GM19468 (cell line): ENCODE results near the gene SPI1.
"Not testable (repeated sequence)": the region's sequence is repeated elsewhere in the genome, so short reads cannot be mapped to it uniquely, and the experiment has no call there.

Experiments
- ATAC-seq: cut with Tn5 transposase; IDR thresholded peaks from one replicate; pipeline ENCODE4 v1.9.1; 2021; ENCODE audit warnings: mild to moderate bottlenecking, moderate library complexity, moderate number of reproducible peaks; ENCODE audit not compliant: unreplicated experiment; ENCODE audit errors: extremely low read depth

Gene SPI1

DNA sequence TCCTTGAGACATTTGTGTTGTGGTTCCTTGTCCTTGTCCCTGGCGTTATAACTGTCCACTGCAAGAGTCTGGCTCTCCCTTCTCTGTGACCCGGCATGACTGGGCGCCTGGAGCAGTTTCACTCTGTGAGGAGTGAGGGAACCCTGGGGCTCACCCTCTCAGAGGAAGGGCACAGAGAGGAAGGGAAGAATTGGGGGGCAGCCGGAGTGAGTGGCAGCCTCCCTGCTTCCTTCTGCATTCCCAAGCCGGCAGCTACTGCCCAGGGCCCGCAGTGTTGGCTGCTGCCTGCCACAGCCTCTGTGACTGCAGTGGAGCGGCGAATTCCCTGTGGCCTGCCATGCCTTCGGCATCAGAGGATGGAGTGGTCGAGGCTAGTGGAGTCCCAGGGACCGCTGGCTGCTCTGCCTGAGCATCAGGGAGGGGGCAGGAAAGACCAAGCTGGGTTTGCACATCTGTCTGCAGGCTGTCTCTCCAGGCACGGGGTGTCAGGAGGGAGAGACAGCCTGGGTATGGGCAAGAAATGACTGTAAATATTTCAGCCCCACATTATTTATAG lies 48.8 kb downstream of the SPI1 start:
- no peak for ATAC-seq

DNA sequence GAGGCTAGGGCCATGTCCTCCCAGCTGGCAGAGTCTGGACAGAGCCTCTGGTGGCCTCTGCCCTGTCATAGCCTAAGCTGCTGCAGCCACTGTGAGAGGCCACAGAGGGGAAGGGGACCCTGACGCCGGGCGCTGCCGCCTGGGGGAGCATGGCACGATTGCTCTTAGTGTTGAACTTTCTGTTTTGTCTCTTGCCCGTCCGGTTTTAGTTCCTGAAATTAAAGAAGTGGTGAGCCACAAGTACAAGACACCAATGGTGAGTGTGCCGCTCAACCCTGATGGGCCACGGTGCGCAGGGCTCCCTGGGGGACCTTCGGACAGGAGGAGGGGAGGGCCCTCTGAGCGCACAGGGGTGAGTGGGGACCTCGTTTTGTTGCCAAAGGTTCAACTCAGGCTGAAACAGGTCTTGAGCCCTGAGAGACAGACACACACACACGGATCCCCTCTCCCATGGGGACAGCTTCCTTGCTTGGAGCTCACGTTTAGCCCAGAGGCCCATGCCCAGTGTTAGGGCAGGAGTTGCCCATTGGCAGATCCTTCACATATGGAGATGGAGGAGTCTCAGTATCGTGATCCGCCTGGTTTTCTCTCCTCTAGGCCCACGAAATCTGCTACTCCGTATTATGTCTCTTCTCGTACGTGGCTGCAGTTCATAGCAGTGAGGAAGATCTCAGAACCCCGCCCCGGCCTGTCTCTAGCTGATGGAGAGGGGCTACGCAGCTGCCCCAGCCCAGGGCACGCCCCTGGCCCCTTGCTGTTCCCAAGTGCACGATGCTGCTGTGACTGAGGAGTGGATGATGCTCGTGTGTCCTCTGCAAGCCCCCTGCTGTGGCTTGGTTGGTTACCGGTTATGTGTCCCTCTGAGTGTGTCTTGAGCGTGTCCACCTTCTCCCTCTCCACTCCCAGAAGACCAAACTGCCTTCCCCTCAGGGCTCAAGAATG lies 49.6 kb downstream of the SPI1 start:
- ATAC-seq = peak; percentile 60

DNA sequence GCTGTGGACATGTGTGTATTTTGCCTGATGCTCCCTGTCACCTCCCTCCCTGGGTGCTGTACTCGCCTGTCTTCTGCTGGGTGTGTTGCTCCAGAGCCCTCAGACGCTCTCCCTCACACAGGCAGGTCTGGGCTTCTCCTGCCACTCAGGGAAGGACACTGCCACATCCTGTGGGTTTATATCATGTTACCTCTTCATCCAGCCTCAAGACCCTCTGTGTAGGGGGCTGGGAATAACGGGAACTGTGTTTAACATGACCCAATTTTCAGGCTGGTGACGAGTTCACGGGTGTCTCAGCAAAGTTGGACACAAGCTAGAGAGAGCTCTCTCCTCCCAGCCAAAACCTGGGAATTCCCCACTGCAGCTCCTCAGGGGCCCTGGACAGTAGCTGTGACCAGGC lies 50.4 kb downstream of the SPI1 start:
- ATAC-seq = no peak

DNA sequence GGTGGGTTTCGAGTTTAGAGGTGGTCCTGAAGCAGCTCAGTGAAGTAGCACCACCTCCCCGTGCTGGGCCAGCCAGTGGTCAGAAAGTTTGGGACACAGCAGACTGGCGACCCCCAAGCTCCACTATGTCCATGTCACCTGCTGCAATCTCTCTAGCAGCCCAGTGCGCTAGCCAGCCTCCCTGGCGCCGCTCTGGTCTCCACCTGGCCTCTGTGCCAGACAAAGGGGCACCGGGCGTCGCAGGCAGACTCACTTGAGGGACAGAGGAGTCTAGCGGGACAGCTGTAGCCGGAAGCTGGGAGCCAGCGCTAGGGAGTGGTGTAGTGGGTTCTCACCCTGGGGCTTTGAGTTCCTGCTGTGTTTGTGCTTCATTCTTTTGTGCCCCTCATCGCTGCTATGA lies 51.3 kb downstream of the SPI1 start:
- no peak for ATAC-seq

DNA sequence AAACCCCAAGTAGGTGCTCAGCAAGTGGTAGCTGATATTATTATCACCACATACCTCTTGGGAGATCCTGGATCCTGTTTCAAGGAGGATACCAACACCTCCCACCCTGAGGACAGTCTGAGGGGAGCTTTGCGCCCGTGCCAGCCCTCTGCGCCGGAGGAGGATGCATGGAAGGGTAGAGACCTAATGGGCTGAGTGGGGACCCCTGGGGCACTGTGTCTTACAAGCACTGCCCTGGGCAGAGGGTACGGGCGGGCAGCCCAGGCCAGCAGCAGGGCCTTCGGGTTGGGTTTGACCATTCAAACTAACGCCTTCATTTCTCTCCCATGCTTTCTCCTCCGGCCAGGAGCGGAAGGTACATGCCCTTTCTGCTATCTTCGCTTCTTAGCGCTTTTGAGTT lies 52.1 kb downstream of the SPI1 start:
- ATAC-seq = no peak

DNA sequence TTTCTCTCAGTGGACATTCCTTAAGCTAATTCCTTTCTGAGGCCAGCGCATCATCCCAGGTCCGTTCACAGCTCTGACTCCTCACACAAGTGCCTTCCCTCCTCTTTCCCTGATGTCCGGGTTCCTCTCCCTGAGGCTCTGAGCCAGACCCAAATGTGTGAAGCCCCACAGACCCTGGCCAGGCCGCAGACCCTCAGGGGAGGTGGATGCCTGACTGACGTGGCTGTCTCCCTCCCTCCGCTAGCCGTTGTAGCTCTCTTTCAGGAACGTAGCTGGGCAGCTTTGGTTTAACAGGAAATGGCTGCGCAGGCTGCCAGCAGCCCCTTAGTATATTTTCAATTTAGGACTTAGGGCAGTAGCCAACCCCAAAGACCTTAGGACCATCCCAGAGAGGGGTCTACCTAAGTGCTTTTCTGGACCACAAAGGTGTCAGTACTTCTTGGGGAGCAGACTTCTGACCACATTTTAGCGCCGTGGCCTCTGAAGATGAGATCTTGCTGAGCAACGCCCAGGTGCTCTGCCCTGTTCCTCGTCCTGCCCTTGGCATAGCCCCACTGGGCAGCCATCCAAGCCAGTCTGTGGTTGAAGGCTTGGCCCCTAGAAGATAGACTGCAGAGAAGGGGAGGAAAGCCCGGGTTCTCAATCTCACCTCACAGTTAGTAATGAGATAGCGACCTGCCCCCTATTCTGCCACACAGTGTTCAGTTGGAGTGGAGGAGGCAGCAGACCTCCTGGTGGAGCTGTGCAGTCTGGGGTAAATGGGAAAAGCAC lies 52.9 kb downstream of the SPI1 start:
- no peak for ATAC-seq

DNA sequence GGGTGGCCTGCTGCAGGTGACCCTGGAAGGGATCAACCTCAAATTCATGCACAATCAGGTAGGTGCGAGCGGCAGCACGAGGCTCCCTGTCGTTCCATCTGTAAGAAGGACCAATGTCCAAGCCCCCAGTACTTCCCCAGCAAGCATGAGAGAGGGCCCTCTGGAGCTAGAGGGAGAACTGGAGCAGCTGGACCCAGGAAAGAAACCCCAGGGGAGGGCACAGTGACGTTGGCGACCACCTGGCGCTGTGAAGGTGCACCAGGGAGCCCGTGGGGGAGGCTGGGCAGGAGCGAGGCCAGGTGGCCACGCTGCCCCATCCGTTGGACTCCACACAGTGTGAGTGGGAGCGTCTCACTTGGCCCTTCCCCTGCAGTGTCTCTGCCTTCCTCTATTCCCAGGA lies 53.8 kb downstream of the SPI1 start:
- ATAC-seq = no peak

DNA sequence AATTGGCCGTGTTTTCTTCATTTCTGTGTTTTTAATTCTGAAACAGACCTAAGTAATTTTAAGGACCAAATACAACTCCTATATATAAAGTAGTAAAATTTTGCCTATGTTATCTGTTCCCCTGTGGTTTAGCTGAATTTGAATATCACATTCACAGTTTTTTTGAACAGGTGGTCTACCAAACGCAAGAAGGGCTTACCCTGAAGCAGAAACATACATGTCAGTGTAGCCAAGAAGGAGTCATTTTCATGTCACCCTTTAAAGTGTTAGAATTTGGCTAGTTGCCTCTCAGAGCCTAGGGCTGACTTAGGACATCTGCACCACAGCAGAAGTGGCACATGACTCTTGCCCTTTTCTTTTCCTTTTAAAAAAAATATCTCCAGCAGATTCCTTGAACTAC lies 60.2 kb downstream of the SPI1 start:
- no peak for ATAC-seq

DNA sequence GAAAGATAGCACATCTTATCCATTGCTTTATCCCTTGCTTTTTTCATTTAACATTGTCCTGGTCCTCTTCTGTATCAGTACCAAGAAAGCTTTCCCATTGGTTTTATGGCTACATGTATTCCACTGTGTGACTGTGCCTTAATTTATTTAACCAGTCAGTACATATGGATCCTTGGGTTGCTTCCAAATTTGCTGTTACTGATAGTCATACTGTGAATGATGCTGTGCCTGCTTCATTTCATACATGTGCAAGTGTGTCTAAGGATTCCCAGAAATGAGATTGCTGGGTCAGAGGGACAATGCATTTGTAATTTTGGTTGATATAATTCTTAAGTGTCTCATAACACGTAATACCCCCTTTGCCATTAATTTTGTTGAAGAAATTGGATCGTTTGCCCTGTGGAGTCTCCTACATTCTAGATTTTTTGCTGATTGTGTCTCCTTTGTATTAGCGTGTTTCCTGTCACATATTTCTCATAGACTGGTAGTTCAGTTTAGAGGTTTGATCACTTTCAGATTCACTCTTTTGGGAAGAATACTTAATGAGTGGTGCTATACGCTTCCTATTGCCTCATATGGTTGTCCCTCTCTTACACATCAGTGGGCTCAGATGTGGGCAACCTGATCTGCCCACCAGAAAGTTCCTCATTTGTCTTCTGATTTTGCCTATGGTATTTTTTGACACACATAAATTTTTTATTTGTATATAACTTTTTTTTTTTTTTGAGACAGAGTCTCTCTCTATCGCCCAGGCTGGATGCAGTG lies 61.1 kb downstream of the SPI1 start:
- ATAC-seq = no peak

DNA sequence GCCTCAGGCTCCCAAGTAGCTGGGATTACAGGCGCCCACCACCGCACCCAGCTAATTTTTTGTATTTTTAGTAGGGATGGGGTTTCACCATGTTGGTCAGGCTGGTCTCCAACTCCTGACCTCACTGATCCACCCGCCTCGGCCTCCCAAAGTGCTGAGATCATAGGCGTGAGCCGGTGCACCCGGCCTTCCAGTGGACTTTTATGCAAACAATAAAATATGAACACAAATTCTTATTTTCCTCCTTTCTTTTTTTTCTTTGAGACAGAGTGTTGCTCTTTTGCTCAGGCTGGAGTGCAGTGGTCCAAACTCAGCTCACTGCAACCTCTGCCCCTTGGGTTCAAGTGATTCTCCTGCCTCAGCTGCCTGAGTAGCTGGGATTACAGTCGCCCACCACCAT lies 61.8 kb downstream of the SPI1 start:
- ATAC-seq = not testable (repeated sequence)

DNA sequence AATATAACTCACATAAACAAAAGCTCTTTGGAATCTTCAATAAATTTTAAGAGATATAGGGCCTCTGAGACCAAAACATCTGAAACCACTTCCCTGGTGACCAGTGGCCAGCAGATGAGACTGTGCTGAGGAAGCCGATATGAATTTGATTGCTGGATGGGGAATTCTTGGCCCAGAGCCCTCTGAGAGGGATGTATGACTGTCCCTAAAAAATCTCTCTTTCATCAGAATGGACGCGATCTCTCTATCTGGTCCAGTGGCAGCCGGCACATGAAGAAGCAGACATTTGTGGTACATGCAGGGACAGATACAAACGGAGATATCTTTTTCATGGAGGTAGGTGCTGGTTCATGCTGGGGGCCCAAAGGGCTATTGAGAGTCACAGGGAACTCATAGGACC lies 63.4 kb downstream of the SPI1 start:
- ATAC-seq = no peak

DNA sequence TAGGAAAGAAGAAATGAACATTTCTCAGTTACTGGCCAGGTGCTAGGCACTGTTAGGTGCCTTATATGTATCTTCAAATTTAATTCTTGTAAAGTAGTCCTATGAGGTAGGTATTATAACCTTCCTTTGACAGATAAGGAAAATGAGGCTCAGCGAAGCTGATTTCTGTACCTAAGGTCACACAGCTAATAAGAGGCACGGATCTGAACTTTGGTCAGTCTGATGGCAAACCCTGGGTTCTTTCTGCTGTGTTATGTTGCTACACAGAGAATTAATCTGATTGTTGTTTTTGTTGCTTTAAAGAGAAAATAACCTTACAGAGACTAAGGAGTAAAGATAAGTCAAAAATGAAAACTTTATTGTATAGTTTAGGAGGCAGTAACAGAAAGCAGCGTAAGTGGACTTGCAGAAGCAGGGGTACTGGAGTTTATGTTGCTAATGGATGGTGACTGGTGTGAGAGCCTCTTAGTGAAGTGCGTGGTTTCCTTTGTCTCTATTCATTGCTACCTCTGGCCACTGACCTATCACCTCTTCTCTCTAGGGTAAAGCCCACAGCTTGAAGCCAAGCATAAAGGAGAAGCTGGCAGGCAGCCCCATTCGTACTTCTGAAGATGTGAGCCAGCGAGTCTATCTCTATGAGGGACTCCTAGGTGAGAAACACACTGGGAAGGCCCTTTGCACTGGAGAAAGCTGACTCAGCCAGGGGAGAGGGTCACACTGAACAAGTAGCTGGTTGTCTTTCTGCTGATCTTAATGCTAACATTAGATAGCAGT lies 70.1 kb downstream of the SPI1 start:
- ATAC-seq = no peak

DNA sequence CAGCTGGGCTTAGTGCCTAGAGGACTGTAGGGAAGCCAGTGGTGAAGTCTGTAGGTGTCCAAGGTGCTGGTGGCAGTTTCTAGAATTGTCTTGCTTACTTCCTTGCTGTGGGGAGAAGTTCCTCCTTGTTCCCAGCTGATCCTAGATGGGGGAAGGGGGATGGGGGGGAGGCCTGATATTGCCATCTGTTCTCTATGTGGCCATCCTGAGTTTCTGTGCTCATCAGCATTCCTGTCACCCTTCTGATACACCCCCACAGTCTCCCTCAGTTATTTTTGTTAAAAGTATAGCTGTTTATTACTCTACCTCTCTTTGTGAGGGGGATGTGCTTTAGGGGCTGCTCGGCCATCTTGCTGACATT lies 71.9 kb downstream of the SPI1 start:
- no peak for ATAC-seq

DNA sequence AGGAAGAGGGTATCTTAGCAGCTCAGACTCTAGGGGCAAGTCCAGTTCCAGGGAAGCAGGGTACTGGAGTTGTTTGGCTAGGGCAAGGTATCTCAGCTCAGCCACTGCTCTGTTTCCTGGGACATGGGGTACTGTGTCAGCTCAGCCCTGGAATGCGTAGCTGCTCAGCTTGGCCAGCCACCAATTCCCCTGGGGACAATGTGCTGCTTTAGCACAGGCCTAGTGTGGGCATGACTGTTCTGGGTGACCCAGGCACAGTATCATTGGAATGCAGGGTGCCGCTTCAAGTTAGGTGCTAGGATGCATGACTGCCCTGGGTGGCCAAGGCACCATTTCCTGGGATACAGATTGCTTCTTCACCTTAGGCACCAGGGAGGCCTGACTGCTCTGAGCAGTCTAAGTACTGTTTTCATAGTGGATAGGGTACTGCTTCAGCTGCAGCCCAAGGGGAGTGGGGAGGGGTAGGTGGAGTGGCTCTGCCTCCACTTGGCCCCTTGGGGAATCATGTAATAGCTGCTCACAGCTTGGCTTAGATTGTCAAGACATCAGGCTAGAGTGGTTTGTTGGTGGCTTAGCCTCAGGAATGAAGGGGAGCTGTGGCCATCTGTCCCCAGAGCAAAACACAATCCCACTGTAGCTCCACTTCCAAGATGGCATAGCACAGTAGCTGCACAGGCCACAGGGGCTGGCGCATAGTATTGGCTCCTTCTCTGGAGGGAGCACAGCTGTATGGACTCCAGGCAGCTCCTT lies 72.4 kb downstream of the SPI1 start:
- ATAC-seq = no peak
